Mesenchymal stem cell (in vitro differentiated cells and primary cell): ENCODE results near the gene PCSK2.

Experiments used
- DNase-seq: peaks from one replicate; pipeline ENCODE4 v3.0.0-alpha.2; 2013
- H2AFZ ChIP-seq: one replicate; pipeline ENCODE4 v1.6.1; 2013; ENCODE audit warnings: low read depth, mild to moderate bottlenecking, control low read depth, inconsistent platforms, low read length, moderate library complexity
- H2AK5ac ChIP-seq: 2 replicates; pipeline ENCODE4 v1.6.1; 2013; ENCODE audit warnings: low read length, moderate library complexity, mild to moderate bottlenecking, inconsistent platforms; ENCODE audit not compliant: severe bottlenecking
- H2BK120ac ChIP-seq: one replicate; pipeline ENCODE4 v1.6.1; 2013; ENCODE audit warnings: low read depth, mild to moderate bottlenecking, inconsistent platforms, low read length, moderate library complexity
- H2BK12ac ChIP-seq, 2 experiments: one replicate each; pipeline ENCODE4 v1.6.1; 2013; ENCODE audit warnings: inconsistent platforms in 2 of 2, low read length in 2 of 2, mild to moderate bottlenecking in 2 of 2, moderate library complexity in 2 of 2, control low read depth in 1 of 2
- H2BK15ac ChIP-seq: one replicate; pipeline ENCODE4 v1.6.1; 2013; ENCODE audit warnings: mild to moderate bottlenecking, low read depth, inconsistent platforms; ENCODE audit not compliant: poor library complexity, severe bottlenecking
- H2BK5ac ChIP-seq: 2 replicates; pipeline ENCODE4 v1.6.1; 2013; ENCODE audit warnings: low read depth, mild to moderate bottlenecking, low read length, control low read depth, inconsistent platforms; ENCODE audit not compliant: poor library complexity, severe bottlenecking
- H3K14ac ChIP-seq, 2 experiments: one replicate each; pipeline ENCODE4 v1.6.1; 2013; ENCODE audit warnings: inconsistent platforms in 2 of 2, low read length in 2 of 2, control low read depth in 1 of 2, mild to moderate bottlenecking in 1 of 2, moderate library complexity in 1 of 2
- H3K18ac ChIP-seq, 2 experiments: one replicate each; pipeline ENCODE4 v1.6.1; 2013; ENCODE audit warnings: inconsistent platforms in 2 of 2, low read length in 2 of 2, control low read depth in 1 of 2, low read depth in 1 of 2, mild to moderate bottlenecking in 1 of 2
- H3K23ac ChIP-seq, 2 experiments: one replicate each; pipeline ENCODE4 v1.6.1; 2013; ENCODE audit warnings: inconsistent platforms in 2 of 2, low read length in 2 of 2, mild to moderate bottlenecking in 2 of 2, moderate library complexity in 2 of 2, control low read depth in 1 of 2
- H3K27ac ChIP-seq: 2 replicates; pipeline ENCODE4 v1.5.1; 2013; ENCODE audit warnings: mild to moderate bottlenecking, moderate library complexity, low read length, control low read depth, inconsistent platforms; ENCODE audit not compliant: poor library complexity, severe bottlenecking
- H3K27me3 ChIP-seq, 2 experiments: 2 replicates each; pipeline versions ENCODE4 v1.6.1 to v1.7.0; 2013; ENCODE audit warnings: low read length in 2 of 2, mild to moderate bottlenecking in 2 of 2, moderate library complexity in 2 of 2, control low read depth in 1 of 2, inconsistent platforms in 1 of 2; ENCODE audit not compliant: control insufficient read depth in 1 of 2, insufficient read depth in 1 of 2
- H3K36me3 ChIP-seq, 2 experiments: 2 replicates each; pipeline versions ENCODE4 v1.6.1 to v1.7.0; 2013; ENCODE audit warnings: low read length in 2 of 2, control low read depth in 1 of 2, inconsistent platforms in 1 of 2, low read depth in 1 of 2, mild to moderate bottlenecking in 1 of 2; ENCODE audit not compliant: insufficient read depth in 2 of 2, control insufficient read depth in 1 of 2
- H3K4ac ChIP-seq, 2 experiments: one replicate each; pipeline ENCODE4 v1.6.1; 2013; ENCODE audit warnings: inconsistent platforms in 2 of 2, low read length in 2 of 2, mild to moderate bottlenecking in 2 of 2, moderate library complexity in 2 of 2, control low read depth in 1 of 2, low read depth in 1 of 2
- H3K4me1 ChIP-seq: 2 replicates; pipeline ENCODE4 v1.6.1; 2013; ENCODE audit warnings: low read depth, low read length, control low read depth; ENCODE audit not compliant: control insufficient read depth, insufficient read depth
- H3K4me2 ChIP-seq: 2 replicates; pipeline ENCODE4 v1.6.1; 2013; ENCODE audit warnings: low read length, mild to moderate bottlenecking, inconsistent platforms; ENCODE audit not compliant: poor library complexity, severe bottlenecking
- H3K4me3 ChIP-seq, 2 experiments: 2 replicates each; pipeline versions ENCODE4 v1.5.1 to v1.7.0; 2013; ENCODE audit warnings: low read length in 2 of 2, mild to moderate bottlenecking in 2 of 2, control low read depth in 1 of 2, low read depth in 1 of 2; ENCODE audit not compliant: insufficient read depth in 1 of 2
- H3K79me1 ChIP-seq: replicated peaks from 2 replicates; pipeline ENCODE4 v1.6.1; 2013; ENCODE audit warnings: mild to moderate bottlenecking, control low read depth, low read length, inconsistent platforms; ENCODE audit not compliant: poor library complexity, severe bottlenecking
- H3K9ac ChIP-seq: 2 replicates; pipeline ENCODE4 v1.7.0; 2013; ENCODE audit warnings: mild to moderate bottlenecking, low read length, moderate library complexity
- H3K9me3 ChIP-seq: 2 replicates; pipeline ENCODE4 v1.7.0; 2013; ENCODE audit warnings: mild to moderate bottlenecking, low read length; ENCODE audit not compliant: control insufficient read depth
- H4K8ac ChIP-seq: one replicate; pipeline ENCODE4 v1.6.1; 2013; ENCODE audit warnings: inconsistent platforms, mild to moderate bottlenecking, low read length, moderate library complexity
- H4K91ac ChIP-seq: one replicate; pipeline ENCODE4 v1.6.1; 2013; ENCODE audit warnings: mild to moderate bottlenecking, low read length, inconsistent platforms
- WGBS: methylation state at CpG from one replicate; pipeline ENCODE4 v1.1.7; 2013; ENCODE audit warnings: mixed read lengths; 5-methylcytosine and 5-hydroxymethylcytosine counted together

Gene PCSK2

GRCh38 chr20:17314264-17314663, 87.4 kb downstream of the PCSK2 start:
- no peak overlapping the region for H2BK15ac ChIP-seq
- H3K4me1 ChIP-seq, result no peaks in the 10 kb centered on the region
- no peak overlapping the region for H2BK5ac ChIP-seq
- WGBS, result 89% methylated on average over 4 of the region's 5 CpGs
- H3K9me3 ChIP-seq, result no peaks in the 10 kb centered on the region
- no peak overlapping the region for H2AFZ ChIP-seq
- H3K4ac ChIP-seq, result no peak overlapping the region
- H2AK5ac ChIP-seq, result no peak overlapping the region
- H3K23ac ChIP-seq, result no peak overlapping the region
- H3K4me3 ChIP-seq, result no peak overlapping the region
- no peaks in the 10 kb centered on the region for H3K36me3 ChIP-seq
- H3K4me2 ChIP-seq, result no peak overlapping the region
- H2BK120ac ChIP-seq, result no peak overlapping the region
- H2BK12ac ChIP-seq, result no peak overlapping the region
- no peak overlapping the region for H4K8ac ChIP-seq
- no peak overlapping the region for H3K14ac ChIP-seq
- peaks cover 0 to 51% of the 10 kb centered on the region in 2 experiments for H3K27me3 ChIP-seq
- H3K27ac ChIP-seq, result no peak overlapping the region
- H3K9ac ChIP-seq, result no peak overlapping the region
- no peak for DNase-seq
- no peak overlapping the region for H4K91ac ChIP-seq
- H3K79me1 ChIP-seq, result no peaks in the 10 kb centered on the region
- H3K18ac ChIP-seq, result no peak overlapping the region

DNA sequence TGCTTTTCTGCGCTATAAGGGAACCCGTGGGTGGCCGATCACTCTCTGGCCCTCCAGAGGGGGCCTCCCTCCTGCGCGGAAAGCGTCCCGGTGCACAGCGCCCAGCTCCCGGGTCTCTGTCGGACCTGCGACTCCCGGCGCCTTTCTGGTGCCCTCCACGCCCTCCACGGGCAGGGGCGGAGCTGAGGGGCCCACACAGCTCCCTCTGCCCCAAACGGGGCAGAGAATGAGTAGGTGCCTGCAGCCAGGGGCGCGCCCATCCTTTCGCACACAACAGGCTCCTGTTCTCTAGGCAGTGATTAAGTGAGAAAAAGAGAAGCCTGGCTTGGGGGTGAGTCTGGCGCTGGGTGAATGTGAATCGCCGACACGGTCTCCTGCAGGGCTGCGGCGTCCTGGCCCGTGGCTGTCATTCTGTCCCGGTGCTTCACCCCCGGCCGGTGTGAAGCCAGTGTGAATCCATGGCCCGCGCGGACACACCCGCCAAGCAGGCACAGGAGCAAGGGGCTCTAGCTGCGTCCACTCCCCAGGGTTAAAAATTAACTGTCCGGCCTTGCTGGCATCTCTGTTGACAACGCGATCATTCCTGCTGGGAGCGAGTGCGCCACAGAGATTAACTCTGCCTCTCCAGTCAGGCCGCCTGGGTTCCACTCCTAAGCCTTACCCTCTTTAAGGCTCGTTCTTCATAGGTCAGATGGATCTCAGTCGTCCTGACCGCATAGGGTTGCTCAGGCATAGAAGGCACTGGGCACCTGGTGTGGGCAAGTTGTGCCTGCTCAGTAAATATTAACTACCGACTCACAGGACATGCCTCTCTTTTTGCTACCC, 88.8 kb downstream of the PCSK2 start:
- H4K8ac ChIP-seq, result no peak overlapping the region
- no peak overlapping the region for H3K18ac ChIP-seq
- H3K14ac ChIP-seq, result no peak overlapping the region
- no peak overlapping the region for H4K91ac ChIP-seq
- H2AFZ ChIP-seq, result no peak overlapping the region
- 90% methylated on average over 45 of the region's 45 CpGs for WGBS
- H2AK5ac ChIP-seq, result no peak overlapping the region
- no peak overlapping the region for H2BK5ac ChIP-seq
- no peak overlapping the region for H3K9ac ChIP-seq
- H2BK12ac ChIP-seq, result no peak overlapping the region
- no peak overlapping the region for H2BK120ac ChIP-seq
- H3K27ac ChIP-seq, result no peak overlapping the region
- no peak overlapping the region for H3K4me2 ChIP-seq
- no peaks in the 10 kb centered on the region for H3K79me1 ChIP-seq
- H3K27me3 ChIP-seq, result peaks cover 0 to 60% of the 10 kb centered on the region in 2 experiments
- DNase-seq, result no peak
- H3K23ac ChIP-seq, result no peak overlapping the region
- no peaks in the 10 kb centered on the region for H3K36me3 ChIP-seq
- no peak overlapping the region for H3K4me3 ChIP-seq
- H2BK15ac ChIP-seq, result no peak overlapping the region
- H3K9me3 ChIP-seq, result no peaks in the 10 kb centered on the region
- no peak overlapping the region for H3K4ac ChIP-seq
- H3K4me1 ChIP-seq, result no peaks in the 10 kb centered on the region

DNA sequence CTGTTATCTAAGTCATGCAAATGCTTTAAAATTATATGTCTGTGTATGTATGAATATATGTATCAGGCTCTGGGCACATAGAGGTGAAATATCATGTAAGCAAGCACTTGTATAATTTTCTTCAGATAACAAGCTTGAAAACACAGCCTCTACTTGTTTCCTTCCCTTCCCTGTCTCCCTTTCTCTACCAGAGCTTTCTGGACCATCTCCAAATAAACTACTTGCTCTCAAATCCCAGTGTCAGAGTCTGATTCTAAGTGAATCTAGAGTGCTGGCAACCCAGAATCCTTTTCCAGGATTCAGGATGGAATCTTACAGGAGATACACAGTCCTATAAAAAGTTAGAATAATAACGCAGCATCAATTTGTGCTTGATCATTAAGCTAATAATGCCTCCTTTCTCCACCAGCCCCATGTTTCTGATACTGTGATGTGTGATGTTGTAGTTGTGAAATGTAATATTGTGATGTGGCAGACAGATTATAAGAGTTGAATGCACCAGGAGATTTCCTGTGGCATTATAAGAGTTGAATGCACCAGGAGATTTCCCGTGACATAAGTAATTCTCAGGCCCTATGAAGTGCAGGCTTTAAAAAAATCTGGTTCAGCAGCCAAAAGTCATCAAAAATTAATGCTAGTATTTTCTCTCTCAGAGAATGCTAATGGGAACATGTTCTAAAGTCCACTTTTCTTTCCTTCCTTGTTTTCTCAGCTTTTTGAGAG, 89.6 kb downstream of the PCSK2 start:
- Histone ChIP-seq H4K91ac (no peak overlapping the region), H3K14ac (no peak overlapping the region), H3K4me1 (no peaks in the 10 kb centered on the region), H3K23ac (no peak overlapping the region), H3K79me1 (no peaks in the 10 kb centered on the region), H3K27ac (no peak overlapping the region), H2BK15ac (no peak overlapping the region), H2AFZ (no peak overlapping the region), H3K4me3 (no peak overlapping the region), H3K36me3 (no peaks in the 10 kb centered on the region), H3K27me3 (peaks cover 0 to 61% of the 10 kb centered on the region in 2 experiments), H3K9me3 (no peaks in the 10 kb centered on the region), H4K8ac (no peak overlapping the region), H2BK120ac (no peak overlapping the region), H3K4ac (no peak overlapping the region), H2BK5ac (no peak overlapping the region), H2AK5ac (no peak overlapping the region), H3K4me2 (no peak overlapping the region), H3K9ac (no peak overlapping the region), H2BK12ac (no peak overlapping the region), H3K18ac (no peak overlapping the region)
- 45% methylated on average over 1 of the region's 2 CpGs for WGBS
- no peak for DNase-seq

GRCh38 chr20:17317341-17317740, 90.5 kb downstream of the PCSK2 start:
- H3K4me1 ChIP-seq, result no peaks in the 10 kb centered on the region
- H3K9ac ChIP-seq, result no peak overlapping the region
- H2AFZ ChIP-seq, result no peak overlapping the region
- no peak overlapping the region for H3K4me2 ChIP-seq
- no peak overlapping the region for H3K14ac ChIP-seq
- no peak for DNase-seq
- H3K27me3 ChIP-seq, result peaks cover 0 to 61% of the 10 kb centered on the region in 2 experiments
- no peak overlapping the region for H2BK15ac ChIP-seq
- no peak overlapping the region for H2AK5ac ChIP-seq
- H3K36me3 ChIP-seq, result no peaks in the 10 kb centered on the region
- H3K18ac ChIP-seq, result no peak overlapping the region
- H3K4me3 ChIP-seq, result no peak overlapping the region
- H3K23ac ChIP-seq, result no peak overlapping the region
- H2BK12ac ChIP-seq, result no peak overlapping the region
- H3K79me1 ChIP-seq, result no peaks in the 10 kb centered on the region
- H4K8ac ChIP-seq, result no peak overlapping the region
- no peak overlapping the region for H4K91ac ChIP-seq
- 50% methylated on average over 2 of the region's 2 CpGs for WGBS
- no peak overlapping the region for H2BK5ac ChIP-seq
- no peaks in the 10 kb centered on the region for H3K9me3 ChIP-seq
- H3K27ac ChIP-seq, result no peak overlapping the region
- no peak overlapping the region for H2BK120ac ChIP-seq
- no peak overlapping the region for H3K4ac ChIP-seq
